ENCODE results near the gene HM13. TPM values are rescaled to one million over a fixed set of nuclear protein-coding genes. Genes with fewer than 3 reads are reported as not detected.

The HM13 gene
- total RNA-seq, 1 experiment from 2014 or later = 272 TPM

DNA sequence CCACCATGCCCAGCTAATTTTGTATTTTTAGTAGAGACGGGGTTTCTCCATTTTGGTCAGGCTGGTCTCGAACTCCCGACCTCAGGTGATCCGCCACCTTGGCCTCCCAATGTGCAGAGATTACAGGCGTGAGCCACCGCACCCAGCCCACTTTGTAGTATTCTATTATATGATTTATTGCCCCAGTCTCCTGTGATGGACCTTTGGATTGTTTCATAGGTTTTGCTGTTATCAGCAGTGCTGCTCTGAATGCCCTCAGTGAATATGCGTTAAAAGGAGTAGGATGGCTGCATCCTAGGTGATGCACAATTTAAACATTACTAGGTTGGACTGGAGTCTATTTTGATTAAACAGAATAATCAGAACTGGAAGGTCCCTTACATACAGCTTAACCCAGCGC lies 101.2 kb downstream of the HM13 start:
- ChIA-PET POLR2A (ENCODE audit: unreplicated experiment) (no interaction called here), CTCF (interaction anchor here (0.9 kb wide), 1 partner anchor 113 kb away, joined by 3 read pairs; no protein-coding TSS in a partner anchor)
- Histone ChIP-seq H3K79me2 (ENCODE audit: low read depth) (no peaks in the 10 kb centered on the region), H3K27me3 (ENCODE audit: insufficient read depth, low read depth) (no peaks in the 10 kb centered on the region), H3K36me3 (ENCODE audit: low read depth) (no peaks in the 10 kb centered on the region), H2AFZ (no peak overlapping the region), H3K4me2 (no peak overlapping the region), H3K27ac (no peak overlapping the region), H3K9me3 (ENCODE audit: insufficient read depth, low read depth) (no peaks in the 10 kb centered on the region), H3F3A (ENCODE audit: insufficient read depth, low read depth) (peaks cover 18% of the 10 kb centered on the region), H3K9me2 (ENCODE audit: insufficient read depth) (no peaks in the 10 kb centered on the region), H3K4me1 (replicated peaks; ENCODE audit: insufficient read depth) (peaks cover 20% of the 10 kb centered on the region), H4K20me1 (ENCODE audit: insufficient read depth) (no peaks in the 10 kb centered on the region), H3K4me3 (no peak overlapping the region)
- TF ChIP-seq, protein P1, sequence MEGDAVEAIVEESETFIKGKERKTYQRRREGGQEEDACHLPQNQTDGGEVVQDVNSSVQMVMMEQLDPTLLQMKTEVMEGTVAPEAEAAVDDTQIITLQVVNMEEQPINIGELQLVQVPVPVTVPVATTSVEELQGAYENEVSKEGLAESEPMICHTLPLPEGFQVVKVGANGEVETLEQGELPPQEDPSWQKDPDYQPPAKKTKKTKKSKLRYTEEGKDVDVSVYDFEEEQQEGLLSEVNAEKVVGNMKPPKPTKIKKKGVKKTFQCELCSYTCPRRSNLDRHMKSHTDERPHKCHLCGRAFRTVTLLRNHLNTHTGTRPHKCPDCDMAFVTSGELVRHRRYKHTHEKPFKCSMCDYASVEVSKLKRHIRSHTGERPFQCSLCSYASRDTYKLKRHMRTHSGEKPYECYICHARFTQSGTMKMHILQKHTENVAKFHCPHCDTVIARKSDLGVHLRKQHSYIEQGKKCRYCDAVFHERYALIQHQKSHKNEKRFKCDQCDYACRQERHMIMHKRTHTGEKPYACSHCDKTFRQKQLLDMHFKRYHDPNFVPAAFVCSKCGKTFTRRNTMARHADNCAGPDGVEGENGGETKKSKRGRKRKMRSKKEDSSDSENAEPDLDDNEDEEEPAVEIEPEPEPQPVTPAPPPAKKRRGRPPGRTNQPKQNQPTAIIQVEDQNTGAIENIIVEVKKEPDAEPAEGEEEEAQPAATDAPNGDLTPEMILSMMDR (conservative IDR thresholded peaks at IDR 0.05) = no peak
- no peak for TF ChIP-seq EZH2 (IDR thresholded peaks at IDR 0.05; ENCODE audit: low read depth)
- BruUV-seq (replicated peaks) = no TSS peak
- no peak for DNase-seq
- intact Hi-C loops (cut with micrococcal nuclease; ENCODE audit: unreplicated experiment) = no loop called here

DNA sequence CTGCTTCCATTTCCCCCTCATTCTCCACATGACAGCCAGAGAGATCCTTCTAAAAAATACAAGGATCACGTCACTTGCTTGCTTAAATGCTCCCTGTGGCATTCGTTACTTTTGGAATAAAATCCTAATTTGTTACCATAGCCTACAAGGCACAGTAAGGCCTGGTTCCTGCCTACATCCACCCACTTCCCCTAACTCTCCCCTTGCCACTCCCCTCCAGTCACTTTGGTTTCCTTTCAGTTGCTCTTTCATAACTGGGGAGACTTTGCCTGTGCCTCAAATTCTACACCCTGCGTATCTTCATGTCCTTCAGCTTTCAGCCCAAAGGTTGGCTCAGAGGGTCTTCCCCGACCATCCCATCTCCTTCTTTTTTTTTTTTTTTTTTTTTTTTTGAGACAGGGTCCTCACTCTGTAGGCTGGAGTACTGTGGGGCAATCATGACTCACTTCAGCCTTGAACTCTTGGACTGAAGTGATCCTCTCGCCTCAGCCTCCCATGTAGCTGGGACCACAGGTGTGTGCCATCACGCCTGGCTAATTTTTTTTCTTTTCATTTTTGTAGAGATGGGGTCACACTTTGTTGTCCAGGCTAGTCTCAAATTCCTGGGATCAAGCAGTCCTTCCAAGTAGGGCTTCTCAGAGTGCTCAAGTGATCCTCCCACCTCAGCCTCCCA lies 103.3 kb downstream of the HM13 start:
- Histone ChIP-seq H3K4me3 (no peak overlapping the region), H3K9me3 (ENCODE audit: insufficient read depth, low read depth) (no peaks in the 10 kb centered on the region), H3K9me2 (ENCODE audit: insufficient read depth) (no peaks in the 10 kb centered on the region), H3K4me1 (replicated peaks; ENCODE audit: insufficient read depth) (peaks cover 1% of the 10 kb centered on the region), H3K36me3 (ENCODE audit: low read depth) (no peaks in the 10 kb centered on the region), H3K4me2 (no peak overlapping the region), H2AFZ (no peak overlapping the region), H3K79me2 (ENCODE audit: low read depth) (no peaks in the 10 kb centered on the region), H4K20me1 (ENCODE audit: insufficient read depth) (no peaks in the 10 kb centered on the region), H3K27me3 (ENCODE audit: insufficient read depth, low read depth) (no peaks in the 10 kb centered on the region), H3F3A (ENCODE audit: insufficient read depth, low read depth) (no peaks in the 10 kb centered on the region; the same call in 1 of the 2 replicates), H3K27ac (no peak overlapping the region)
- CTCF ChIA-PET = interaction anchor here (0.6 kb wide), 1 partner anchor 16 kb away, joined by 10 read pairs; no protein-coding TSS in a partner anchor
- no TSS peak for BruUV-seq (replicated peaks)
- no peak for TF ChIP-seq EZH2 (IDR thresholded peaks at IDR 0.05; ENCODE audit: low read depth)
- TF ChIP-seq, protein P1 (conservative IDR thresholded peaks at IDR 0.05) = no peak
- POLR2A ChIA-PET (ENCODE audit: unreplicated experiment) = no interaction called here
- intact Hi-C loops (cut with micrococcal nuclease; ENCODE audit: unreplicated experiment) = no loop called here
- no peak for DNase-seq

Small RNAs within 50 kb of the gene (microRNA-seq; reads per million reads assigned to microRNA genes)
- not detected for gene MIR3193 (ENCODE audit: borderline number of aligned reads, borderline replicate concordance)

Other genes starting within 250 kb of the HM13 start
- gene DEFB116, start 205.9 kb upstream of the HM13 start, total RNA-seq (2021) = not detected in 2 replicates
- not detected in 2 replicates for gene DEFB118, start 145.8 kb upstream of the HM13 start, total RNA-seq (2021)
- not detected in 2 replicates for gene DEFB119, start 123.9 kb upstream of the HM13 start, total RNA-seq (2021)
- not detected in 2 replicates for gene DEFB121, start 108.2 kb upstream of the HM13 start, total RNA-seq (2021)
- not detected in 2 replicates for gene DEFB123, start 73.8 kb upstream of the HM13 start, total RNA-seq (2021)
- gene DEFB124, start 39.3 kb upstream of the HM13 start, total RNA-seq (2021) = not detected in 2 replicates
- gene REM1, start 39.2 kb upstream of the HM13 start, total RNA-seq (2021) = not detected in 2 replicates
- gene ID1, start 90.8 kb downstream of the HM13 start, total RNA-seq (2021) = 74.4 and 164 TPM in 2 replicates
- gene COX4I2, start 123.5 kb downstream of the HM13 start, total RNA-seq (2021) = not detected in 2 replicates
- 125 and 129 TPM in 2 replicates for gene BCL2L1, start 208.4 kb downstream of the HM13 start, total RNA-seq (2021)
- gene TPX2, start 224.8 kb downstream of the HM13 start, total RNA-seq (2021) = 140 and 164 TPM in 2 replicates

Data from PC-9 (cell line).